Karpas-422 (cell line): ENCODE measurements around the gene LRRC10B. TPM values are rescaled to one million over a fixed set of nuclear protein-coding genes. Genes with fewer than 3 reads are reported as not detected.

ENCODE experiments used
- DNase-seq: peaks from one replicate; pipeline ENCODE4 v3.0.0-alpha.2; 2015
- H2AFZ ChIP-seq: fragments of 200-600 bp; sonication (generic); 2 replicates; pipeline ENCODE4 v1.6.1; 2014; ENCODE audit warnings: antibody characterized with exemption, low read length, mixed read lengths
- H3K27ac ChIP-seq: fragments of 200-600 bp; sonication (generic); 2 replicates; pipeline ENCODE4 v1.5.1; 2014; ENCODE audit warnings: mild to moderate bottlenecking, low read length, moderate library complexity
- H3K27me3 ChIP-seq: fragments of 200-600 bp; sonication (generic); 2 replicates; pipeline ENCODE4 v1.6.1; 2014; ENCODE audit warnings: low read length, mixed read lengths
- H3K36me3 ChIP-seq: fragments of 200-600 bp; sonication (generic); 2 replicates; pipeline ENCODE4 v1.6.1; 2014; ENCODE audit warnings: low read length, mixed read lengths; ENCODE audit not compliant: insufficient read depth
- H3K4me1 ChIP-seq: fragments of 200-600 bp; sonication (generic); 2 replicates; pipeline ENCODE4 v1.6.1; 2014; ENCODE audit warnings: mild to moderate bottlenecking, low read length, mixed read lengths
- H3K4me2 ChIP-seq: fragments of 200-600 bp; sonication (generic); 2 replicates; pipeline ENCODE4 v1.6.1; 2014; ENCODE audit warnings: low read length, low read depth, mild to moderate bottlenecking; ENCODE audit not compliant: poor library complexity, severe bottlenecking
- H3K4me3 ChIP-seq: fragments of 200-600 bp; sonication (generic); 2 replicates; pipeline ENCODE4 v1.5.1; 2014; ENCODE audit warnings: mild to moderate bottlenecking, antibody characterized with exemption, low read length, mixed read lengths
- H3K79me2 ChIP-seq: fragments of 200-600 bp; sonication (generic); 2 replicates; pipeline ENCODE4 v1.6.1; 2014; ENCODE audit warnings: mild to moderate bottlenecking, low read length, mixed read lengths
- H3K9ac ChIP-seq: fragments of 200-600 bp; sonication (generic); 2 replicates; pipeline ENCODE4 v1.6.0; 2014; ENCODE audit warnings: low read length
- H3K9me2 ChIP-seq: fragments of 200-600 bp; sonication (generic), shearing (Covaris generic); replicated peaks from 2 replicates; pipeline ENCODE4 v1.6.0; 2014; ENCODE audit warnings: mild to moderate bottlenecking, low read length, moderate library complexity; ENCODE audit not compliant: insufficient read depth
- H3K9me3 ChIP-seq: fragments of 300-700, 200-600 bp; sonication (generic); 2 replicates; pipeline ENCODE4 v1.6.1; 2014; ENCODE audit warnings: low read length, mixed read lengths
- H4K20me1 ChIP-seq: fragments of 200-600 bp; sonication (generic); 2 replicates; pipeline ENCODE4 v1.6.1; 2014; ENCODE audit warnings: mild to moderate bottlenecking, antibody characterized with exemption, low read length, low read depth; ENCODE audit not compliant: insufficient read depth
- total RNA-seq: library from RNA; depleted of rRNA; stranded (reverse); fragments of >200 nt; shearing (Covaris generic); gene quantifications from 2 replicates; pipeline ENCODE4 v1.2.3, GENCODE V29; 2014; ENCODE audit warnings: low replicate concordance

Gene LRRC10B
- total RNA-seq, 1 experiment from 2014 or later = not detected

GRCh38 chr11:61498767-61499341, 9.7 kb upstream of the LRRC10B start:
- peak; percentile 86 for DNase-seq
- Histone ChIP-seq H3K36me3 (no peaks in the 10 kb centered on the region), H3K27ac (no peak overlapping the region), H2AFZ (peak overlapping the region; percentile 82), H3K9me2 (no peaks in the 10 kb centered on the region), H3K9me3 (no peaks in the 10 kb centered on the region), H3K9ac (peak overlapping the region; percentile 52), H4K20me1 (no peaks in the 10 kb centered on the region), H3K27me3 (no peaks in the 10 kb centered on the region), H3K4me2 (peak overlapping the region; percentile 49), H3K4me1 (peaks cover 15% of the 10 kb centered on the region), H3K4me3 (peak overlapping the region; percentile 44; the same call in 1 of the 2 replicates), H3K79me2 (no peaks in the 10 kb centered on the region)

- Histone ChIP-seq H3K9me2 (no peaks in the 10 kb centered on the region), H3K9ac (no peak overlapping the region), H3K27me3 (no peaks in the 10 kb centered on the region), H4K20me1 (no peaks in the 10 kb centered on the region), H3K79me2 (no peaks in the 10 kb centered on the region), H3K4me2 (no peak overlapping the region), H3K9me3 (no peaks in the 10 kb centered on the region), H2AFZ (no peak overlapping the region), H3K36me3 (no peaks in the 10 kb centered on the region), H3K4me3 (no peak overlapping the region), H3K27ac (no peak overlapping the region), H3K4me1 (peaks cover 15% of the 10 kb centered on the region)
- no peak for DNase-seq
These were observed 8.6 kb upstream of the LRRC10B start for GRCh38 chr11:61499816-61500491.

- Histone ChIP-seq H3K9me3 (no peaks in the 10 kb centered on the region), H4K20me1 (no peaks in the 10 kb centered on the region), H3K9ac (no peak overlapping the region), H3K36me3 (no peaks in the 10 kb centered on the region), H3K4me1 (peaks cover 15% of the 10 kb centered on the region), H3K4me3 (no peak overlapping the region), H3K79me2 (no peaks in the 10 kb centered on the region), H3K4me2 (no peak overlapping the region), H2AFZ (no peak overlapping the region), H3K9me2 (no peaks in the 10 kb centered on the region), H3K27ac (no peak overlapping the region), H3K27me3 (no peaks in the 10 kb centered on the region)
- DNase-seq = no peak
These were observed 6.0 kb upstream of the LRRC10B start for GRCh38 chr11:61502522-61502921.

- H3K9me2 ChIP-seq = no peaks in the 10 kb centered on the region
- no peaks in the 10 kb centered on the region for H3K36me3 ChIP-seq
- no peak overlapping the region for H3K4me3 ChIP-seq
- H3K4me2 ChIP-seq = no peak overlapping the region
- H3K79me2 ChIP-seq = no peaks in the 10 kb centered on the region
- H2AFZ ChIP-seq = no peak overlapping the region
- peaks cover 11% of the 10 kb centered on the region for H3K4me1 ChIP-seq
- H3K9ac ChIP-seq = no peak overlapping the region
- DNase-seq = no peak
- H4K20me1 ChIP-seq = no peaks in the 10 kb centered on the region
- no peak overlapping the region for H3K27ac ChIP-seq
- no peaks in the 10 kb centered on the region for H3K9me3 ChIP-seq
- H3K27me3 ChIP-seq = no peaks in the 10 kb centered on the region
These were observed 5.3 kb upstream of the LRRC10B start for GRCh38 chr11:61503135-61503770.

- Histone ChIP-seq H3K36me3 (no peaks in the 10 kb centered on the region), H2AFZ (no peak overlapping the region), H3K27me3 (no peaks in the 10 kb centered on the region), H3K79me2 (no peaks in the 10 kb centered on the region), H3K4me3 (no peak overlapping the region), H3K4me1 (peaks cover 15% of the 10 kb centered on the region), H3K27ac (no peak overlapping the region), H3K9me3 (no peaks in the 10 kb centered on the region), H3K4me2 (no peak overlapping the region), H3K9ac (no peak overlapping the region), H4K20me1 (no peaks in the 10 kb centered on the region), H3K9me2 (no peaks in the 10 kb centered on the region)
- no peak for DNase-seq
These were observed 3.4 kb upstream of the LRRC10B start for GRCh38 chr11:61505106-61505505.

GRCh38 chr11:61505640-61506155, 2.9 kb upstream of the LRRC10B start:
- H3K4me2 ChIP-seq = no peak overlapping the region
- H3K9ac ChIP-seq = no peak overlapping the region
- H3K79me2 ChIP-seq = no peaks in the 10 kb centered on the region
- peaks cover 15% of the 10 kb centered on the region for H3K4me1 ChIP-seq
- no peak overlapping the region for H3K27ac ChIP-seq
- no peaks in the 10 kb centered on the region for H3K9me3 ChIP-seq
- H4K20me1 ChIP-seq = no peaks in the 10 kb centered on the region
- no peaks in the 10 kb centered on the region for H3K9me2 ChIP-seq
- no peak overlapping the region for H3K4me3 ChIP-seq
- no peaks in the 10 kb centered on the region for H3K36me3 ChIP-seq
- no peak overlapping the region for H2AFZ ChIP-seq
- H3K27me3 ChIP-seq = no peaks in the 10 kb centered on the region
- DNase-seq = no peak

GRCh38 chr11:61507012-61507768, 1.4 kb upstream of the LRRC10B start:
- no peaks in the 10 kb centered on the region for H3K9me2 ChIP-seq
- no peaks in the 10 kb centered on the region for H3K9me3 ChIP-seq
- H3K79me2 ChIP-seq = no peaks in the 10 kb centered on the region
- H3K27me3 ChIP-seq = no peaks in the 10 kb centered on the region
- no peaks in the 10 kb centered on the region for H3K36me3 ChIP-seq
- H4K20me1 ChIP-seq = no peaks in the 10 kb centered on the region
- no peak overlapping the region for H3K9ac ChIP-seq
- peaks cover 15% of the 10 kb centered on the region for H3K4me1 ChIP-seq
- no peak for DNase-seq
- no peak overlapping the region for H3K27ac ChIP-seq
- H2AFZ ChIP-seq = no peak overlapping the region
- no peak overlapping the region for H3K4me3 ChIP-seq
- no peak overlapping the region for H3K4me2 ChIP-seq
